ENCODE measurements around the gene BATF. TPM values are rescaled to one million over a fixed set of nuclear protein-coding genes. Genes with fewer than 3 reads are reported as not detected.

The BATF gene
- total RNA-seq, 1 donor from 2014 or later = not detected

DNA sequence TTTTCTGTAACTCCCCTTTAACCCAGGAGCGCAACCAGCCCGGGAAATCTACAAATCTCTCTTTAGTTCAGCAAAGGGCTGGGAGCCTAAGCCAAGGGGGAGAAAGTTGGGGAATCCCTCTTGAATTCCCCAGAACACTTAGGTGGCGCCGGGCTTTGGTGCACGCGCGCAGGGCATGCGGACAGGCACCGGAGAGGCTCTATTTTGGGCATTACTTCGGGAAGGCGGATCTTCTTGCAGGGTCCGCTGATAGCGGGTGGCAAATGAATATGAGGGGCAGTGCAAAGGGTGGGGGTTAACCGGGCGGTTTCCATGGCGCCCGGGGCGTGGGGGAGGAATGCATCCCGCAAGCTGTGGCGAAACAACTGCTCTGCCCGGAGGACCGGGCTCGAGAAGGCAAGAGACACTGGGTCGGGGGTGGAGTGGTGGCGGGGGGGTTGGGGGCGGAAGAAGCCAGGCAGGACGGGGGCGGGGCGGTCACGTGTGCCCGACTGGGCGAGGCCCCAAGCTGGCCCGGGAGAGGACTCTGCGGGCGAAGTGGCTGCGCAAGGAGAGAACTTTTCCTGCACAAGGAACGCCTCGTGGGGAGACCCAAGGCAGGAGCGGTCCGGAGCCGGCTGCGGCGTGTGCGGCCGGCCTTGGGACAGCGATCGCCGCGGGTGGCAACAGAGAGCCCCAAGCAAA is 56.0 kb downstream of the BATF start, which contains the start of gene FLVCR2:
Gene FLVCR2, plus strand, starts transcription at position 519 of the 684 bp plus-strand sequence. CDS start 353 bp downstream, outside the sequence.
- TF ChIP-seq CTCF (conservative IDR thresholded peaks at IDR 0.05) = no peak
- H3K36me3 Mint-ChIP-seq (ENCODE audit: low read depth) = no peaks in the 10 kb centered on the region
- H3K4me3 Mint-ChIP-seq = peak within 1 kb of the TSS; percentile 96
- H3K27me3 Mint-ChIP-seq (ENCODE audit: low read depth) = peaks cover 14% of the 10 kb centered on the region
- H3K9me3 Mint-ChIP-seq = no peaks in the 10 kb centered on the region
- peaks cover 7% of the 10 kb centered on the region for H3K4me1 Mint-ChIP-seq
- DNase-seq (ENCODE audit: low read depth, low spot score) = peak; percentile 58
- peak within 1 kb of the TSS; percentile 85 for H3K27ac Mint-ChIP-seq (ENCODE audit: unreplicated experiment)

- Mint-ChIP-seq H3K36me3 (ENCODE audit: low read depth) (no peaks in the 10 kb centered on the region), H3K4me1 (peaks cover 7% of the 10 kb centered on the region), H3K4me3 (peak overlapping the region; percentile 96), H3K27me3 (ENCODE audit: low read depth) (peaks cover 8% of the 10 kb centered on the region), H3K27ac (ENCODE audit: unreplicated experiment) (no peak overlapping the region), H3K9me3 (no peaks in the 10 kb centered on the region)
- peak; percentile 35 for TF ChIP-seq CTCF (conservative IDR thresholded peaks at IDR 0.05)
- DNase-seq (ENCODE audit: low read depth, low spot score) = peak; percentile 6
Measured at GRCh38 chr14:75578786-75579337, 56.6 kb downstream of the BATF start.

DNA sequence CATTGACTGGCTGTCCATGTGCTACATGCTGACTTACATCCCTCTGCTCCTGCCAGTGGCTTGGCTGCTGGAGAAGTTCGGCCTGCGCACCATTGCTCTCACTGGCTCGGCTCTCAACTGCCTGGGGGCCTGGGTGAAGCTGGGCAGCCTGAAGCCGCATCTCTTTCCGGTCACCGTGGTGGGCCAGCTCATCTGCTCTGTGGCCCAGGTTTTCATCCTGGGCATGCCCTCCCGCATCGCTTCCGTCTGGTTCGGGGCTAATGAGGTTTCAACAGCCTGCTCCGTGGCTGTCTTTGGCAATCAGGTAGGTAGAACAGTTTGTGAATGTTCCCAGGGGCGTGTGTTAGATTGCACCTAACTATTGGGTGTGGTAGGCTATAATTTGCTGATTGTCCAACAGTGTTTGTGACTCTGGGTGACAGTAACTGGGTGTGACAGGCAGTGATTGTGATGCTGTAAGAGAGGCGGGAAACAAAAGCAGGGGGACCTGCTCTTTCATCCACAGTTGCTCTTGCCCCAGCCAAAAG is 57.1 kb downstream of the BATF start:
- peaks cover 8% of the 10 kb centered on the region for H3K27me3 Mint-ChIP-seq (ENCODE audit: low read depth)
- TF ChIP-seq CTCF (conservative IDR thresholded peaks at IDR 0.05) = no peak
- no peaks in the 10 kb centered on the region for H3K36me3 Mint-ChIP-seq (ENCODE audit: low read depth)
- H3K9me3 Mint-ChIP-seq = no peaks in the 10 kb centered on the region
- DNase-seq (ENCODE audit: low read depth, low spot score) = no peak
- H3K4me1 Mint-ChIP-seq = peaks cover 7% of the 10 kb centered on the region
- no peak overlapping the region for H3K27ac Mint-ChIP-seq (ENCODE audit: unreplicated experiment)
- peak overlapping the region; percentile 96 for H3K4me3 Mint-ChIP-seq

DNA sequence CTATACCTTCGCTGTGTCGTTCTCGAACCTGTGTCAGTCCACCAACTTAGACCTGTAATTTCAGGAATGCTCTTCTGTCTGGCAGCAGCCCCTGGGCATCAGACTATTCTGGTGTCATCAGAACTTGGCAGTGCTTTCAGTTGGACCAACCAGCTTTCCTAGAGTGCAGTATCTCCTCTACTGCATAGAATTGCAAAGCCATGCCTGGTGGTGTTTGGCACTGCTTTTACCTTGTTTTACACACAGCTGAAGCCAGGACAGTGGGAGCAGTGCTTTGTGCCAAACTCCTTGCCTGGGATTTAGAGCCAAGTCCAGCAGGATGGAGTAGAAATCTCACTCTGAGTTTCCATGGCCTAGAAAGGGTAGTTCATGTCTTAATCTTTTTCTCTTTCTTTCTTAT is 57.6 kb downstream of the BATF start:
- Mint-ChIP-seq H3K27ac (ENCODE audit: unreplicated experiment) (no peak overlapping the region), H3K4me1 (peaks cover 7% of the 10 kb centered on the region), H3K4me3 (peak overlapping the region; percentile 96), H3K27me3 (ENCODE audit: low read depth) (peaks cover 5% of the 10 kb centered on the region), H3K36me3 (ENCODE audit: low read depth) (no peaks in the 10 kb centered on the region), H3K9me3 (no peaks in the 10 kb centered on the region)
- DNase-seq (ENCODE audit: low read depth, low spot score) = no peak
- TF ChIP-seq CTCF (conservative IDR thresholded peaks at IDR 0.05) = no peak

DNA sequence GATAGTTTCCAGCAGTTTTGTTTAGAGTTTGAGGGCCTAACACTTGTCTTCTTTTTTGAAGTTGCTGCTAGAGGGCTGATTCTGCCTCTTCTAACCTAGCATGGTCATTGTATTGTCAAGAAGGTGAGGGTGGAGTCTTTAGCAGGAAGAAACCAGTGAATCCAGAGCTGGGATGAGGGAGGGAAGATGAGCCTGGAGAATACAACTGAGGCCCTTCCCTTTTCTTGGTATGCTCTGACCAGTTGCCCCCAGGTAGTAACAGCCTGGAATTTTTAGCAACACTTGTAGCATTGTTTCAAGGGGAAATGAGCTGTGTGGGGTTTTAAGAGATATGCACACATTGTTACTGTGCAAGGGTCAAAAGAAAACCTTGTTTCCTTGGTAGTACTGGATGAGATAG is 65.1 kb downstream of the BATF start:
- H3K9me3 Mint-ChIP-seq = peaks cover 2% of the 10 kb centered on the region
- H3K36me3 Mint-ChIP-seq (ENCODE audit: low read depth) = no peaks in the 10 kb centered on the region
- H3K4me1 Mint-ChIP-seq = no peaks in the 10 kb centered on the region
- H3K27me3 Mint-ChIP-seq (ENCODE audit: low read depth) = no peaks in the 10 kb centered on the region
- no peak overlapping the region for H3K4me3 Mint-ChIP-seq
- H3K27ac Mint-ChIP-seq (ENCODE audit: unreplicated experiment) = no peak overlapping the region
- TF ChIP-seq CTCF (conservative IDR thresholded peaks at IDR 0.05) = no peak
- DNase-seq (ENCODE audit: low read depth, low spot score) = no peak
